Activated naive CD4-positive, alpha-beta T cell (primary cell): ENCODE data around the gene RPL3.
"Not testable (repeated sequence)": the region's sequence is repeated elsewhere in the genome, so short reads cannot be mapped to it uniquely, and the experiment has no call there.

Experiments used
- DNase-seq, 4 experiments: peaks; one replicate each; lab custom pipeline; 2025; lab: John Stamatoyannopoulos, UW

The RPL3 gene

GRCh38 chr22:39319284-39320022, at the start of gene RPL3:
RPL3 (minus strand) TSS chr22:39319623; CDS start chr22:39319597, 26 bp downstream.
- DNase-seq: peak; percentile 97 to 98 (median 98)

GRCh38 chr22:39369186-39369585, 49.8 kb upstream of the RPL3 start:
- no peak for DNase-seq

- DNase-seq: no peak
Observed at GRCh38 chr22:39368461-39368911, 49.1 kb upstream of the RPL3 start.

DNA sequence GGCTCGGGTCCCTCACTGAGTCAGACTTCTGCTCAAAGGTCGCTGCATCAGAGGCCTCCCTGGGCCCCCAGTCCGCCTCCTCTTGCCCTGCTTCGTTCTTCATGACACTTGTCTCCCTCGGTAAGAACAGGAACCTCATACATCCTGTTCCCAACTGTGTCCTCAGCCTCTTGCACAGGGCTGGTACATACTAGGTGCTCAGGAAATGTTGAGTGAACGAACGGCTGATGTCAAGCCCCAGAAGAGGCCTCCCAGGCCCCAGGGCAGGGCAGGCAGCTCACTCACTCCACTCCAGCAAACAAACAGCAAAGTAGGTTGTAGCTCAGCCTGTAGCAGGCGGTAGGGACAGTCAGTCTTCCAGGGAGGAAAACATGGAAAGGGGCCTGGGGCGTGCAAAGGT, 47.6 kb upstream of the RPL3 start:
- no peak for DNase-seq

DNA sequence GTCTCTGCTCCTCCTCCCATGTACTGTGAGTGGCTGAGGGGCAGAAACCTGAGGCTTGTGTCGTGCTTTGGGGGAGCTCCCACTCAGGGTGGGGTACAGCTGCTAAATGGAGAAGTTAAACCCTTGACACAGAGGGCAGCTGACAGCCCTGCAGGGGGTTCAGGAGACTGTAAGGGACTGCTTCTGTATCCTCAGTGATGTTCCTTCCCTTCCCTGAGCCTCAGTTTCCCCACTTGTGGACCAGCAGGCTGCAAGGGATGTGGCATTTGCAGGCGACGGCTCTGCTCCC, 46.0 kb upstream of the RPL3 start:
- no peak for DNase-seq

- no peak for DNase-seq
Observed at GRCh38 chr22:39364714-39365491, 45.5 kb upstream of the RPL3 start.

DNA sequence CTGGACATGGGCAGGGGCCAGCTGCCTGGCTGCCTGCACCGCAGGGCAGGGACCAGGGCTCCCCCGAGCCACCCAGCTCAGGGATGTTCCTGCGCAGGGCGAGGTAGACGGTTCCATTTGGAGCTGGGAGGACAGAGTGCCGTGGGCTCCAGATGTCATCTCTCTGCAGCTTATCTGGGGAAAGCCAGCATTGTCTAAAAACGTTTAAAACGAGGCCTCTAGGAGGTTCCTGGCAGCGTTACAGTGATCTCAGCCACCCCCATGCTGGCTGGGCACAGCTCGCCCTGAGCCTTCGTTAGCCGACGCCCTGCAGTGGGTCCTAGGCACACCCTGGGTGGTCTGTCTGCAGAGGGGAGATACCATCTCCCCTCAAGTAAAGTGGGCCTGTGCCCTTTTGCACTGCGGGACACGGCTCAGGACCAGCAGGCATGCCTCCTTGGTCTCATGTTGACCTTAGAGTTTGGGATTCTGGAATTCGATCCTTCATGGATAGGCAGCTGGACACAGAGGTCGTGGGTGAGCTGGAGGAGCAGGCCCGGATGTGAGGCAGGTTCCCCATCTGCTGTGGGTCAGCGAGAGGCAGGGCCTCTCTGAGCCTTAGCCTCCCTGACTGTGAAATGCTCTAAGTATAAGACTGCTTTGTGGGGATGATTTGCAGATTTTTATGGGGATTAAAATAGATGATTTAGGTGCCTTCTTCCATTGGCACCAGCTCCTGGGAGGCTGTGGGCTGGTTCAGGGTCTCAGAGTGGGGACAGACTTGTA, 44.5 kb upstream of the RPL3 start:
- DNase-seq: no peak

DNA sequence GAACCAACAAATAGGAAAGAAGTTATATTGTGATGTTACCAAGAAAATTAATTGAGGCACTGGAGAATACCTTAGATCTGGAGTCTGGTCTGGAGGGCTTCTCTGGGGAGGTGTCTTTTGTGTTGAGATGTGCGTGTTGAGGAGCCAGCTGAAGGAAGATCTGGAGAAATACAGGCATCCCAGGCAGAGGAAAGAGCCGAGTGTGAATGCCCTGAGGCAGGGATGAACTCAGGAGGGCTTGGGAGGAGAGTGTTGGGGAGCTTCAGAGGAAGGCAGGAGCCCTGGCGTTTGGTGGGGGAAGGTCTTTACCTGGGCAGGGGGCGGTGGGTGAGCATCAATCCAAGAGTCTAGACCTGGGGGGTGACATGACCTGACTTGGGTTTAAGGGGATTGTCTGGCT, 43.5 kb upstream of the RPL3 start:
- no peak for DNase-seq

DNA sequence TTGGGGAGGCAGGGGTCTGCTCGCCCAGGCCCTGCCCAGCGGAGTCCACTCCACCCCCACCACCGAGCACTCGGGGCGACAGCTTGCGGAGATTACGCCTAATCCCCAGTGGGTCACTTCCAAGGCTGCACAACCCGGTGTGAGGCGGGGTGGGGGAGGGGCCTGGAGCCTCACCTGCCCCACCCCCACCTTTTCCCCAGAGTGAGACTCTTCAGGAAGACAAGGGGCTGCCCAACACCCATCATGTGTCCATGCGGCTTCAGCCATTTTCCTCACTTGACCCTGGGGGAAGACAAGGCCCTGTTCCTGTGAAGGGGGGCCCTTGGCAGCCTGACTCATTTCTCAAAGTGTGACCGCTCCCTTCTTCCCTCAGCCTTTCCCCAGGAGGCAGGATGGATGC, 42.8 kb upstream of the RPL3 start:
- DNase-seq: no peak

DNA sequence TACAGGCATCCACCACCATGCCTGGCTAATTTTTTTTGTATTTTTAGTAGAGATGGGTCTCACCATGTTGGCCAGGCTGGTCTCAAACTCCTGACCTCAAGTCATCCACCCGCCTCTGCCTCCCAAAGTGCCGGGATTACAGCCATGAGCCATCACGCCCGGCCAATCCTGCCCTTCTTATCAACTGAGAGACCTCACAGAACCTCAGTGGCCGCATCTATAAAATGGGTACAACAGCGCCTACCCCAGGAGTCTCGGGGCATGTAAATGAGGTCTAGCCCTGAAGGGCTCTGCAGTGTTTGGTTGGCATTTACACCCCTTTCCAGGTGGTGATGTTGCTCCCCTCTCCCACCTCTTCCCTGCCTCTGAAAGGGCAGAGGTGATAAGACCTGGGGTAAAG, 42.1 kb upstream of the RPL3 start:
- DNase-seq: no peak

DNA sequence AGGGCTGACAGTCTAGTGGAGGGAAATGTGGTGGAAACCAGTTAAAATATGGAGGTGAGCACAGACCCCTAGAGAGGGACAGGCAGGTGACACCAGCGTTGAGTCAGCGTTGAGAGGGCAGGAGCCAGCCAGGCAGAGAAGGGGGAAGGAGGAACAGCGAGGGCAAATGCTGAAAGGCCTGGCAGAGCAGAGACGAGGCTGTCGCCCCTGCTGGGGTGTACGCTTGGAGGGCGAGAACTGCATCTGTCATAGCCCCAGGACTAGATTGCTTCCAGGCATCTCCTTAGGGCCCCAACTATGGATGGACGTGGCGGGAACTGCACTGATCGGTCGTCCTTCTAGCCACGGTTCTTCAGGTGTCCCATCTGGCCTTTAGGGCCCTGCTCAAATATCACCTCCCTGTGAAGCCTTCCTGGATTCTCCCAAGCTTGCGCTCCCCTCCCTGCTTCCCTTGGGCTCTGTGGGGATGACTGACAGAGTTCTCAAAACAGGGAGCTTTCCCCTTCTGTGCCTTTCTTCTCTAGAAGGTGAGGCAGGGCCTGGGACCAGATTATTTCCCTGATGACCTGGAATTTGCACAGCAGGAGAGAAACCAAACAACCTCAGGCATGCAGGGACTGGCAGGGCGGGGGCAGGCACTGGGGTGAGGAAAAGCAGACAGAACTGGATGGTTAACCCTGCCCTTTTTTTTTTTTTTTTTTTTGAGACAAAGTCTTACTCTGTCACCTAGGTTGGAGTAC, 41.4 kb upstream of the RPL3 start:
- no peak for DNase-seq

DNA sequence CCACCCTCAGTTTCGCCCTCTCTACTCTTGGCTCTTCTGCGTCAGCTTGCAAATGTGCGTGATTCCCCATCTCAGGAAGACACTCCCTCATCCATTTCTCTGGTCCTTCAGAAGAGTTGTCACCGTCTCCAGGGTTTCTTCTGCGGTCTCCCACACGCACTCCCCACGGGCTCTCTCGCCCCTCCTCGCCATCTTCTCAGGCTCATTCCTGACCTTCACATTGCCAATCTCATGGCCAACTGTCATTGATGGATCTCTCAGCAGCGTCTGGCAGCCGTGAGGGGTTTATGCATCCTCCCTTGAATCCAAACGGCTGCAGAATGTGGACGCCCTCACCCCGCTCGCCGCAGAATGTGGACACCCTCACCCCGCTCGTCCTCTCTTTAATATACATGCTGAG, 40.8 kb upstream of the RPL3 start:
- no peak for DNase-seq

DNA sequence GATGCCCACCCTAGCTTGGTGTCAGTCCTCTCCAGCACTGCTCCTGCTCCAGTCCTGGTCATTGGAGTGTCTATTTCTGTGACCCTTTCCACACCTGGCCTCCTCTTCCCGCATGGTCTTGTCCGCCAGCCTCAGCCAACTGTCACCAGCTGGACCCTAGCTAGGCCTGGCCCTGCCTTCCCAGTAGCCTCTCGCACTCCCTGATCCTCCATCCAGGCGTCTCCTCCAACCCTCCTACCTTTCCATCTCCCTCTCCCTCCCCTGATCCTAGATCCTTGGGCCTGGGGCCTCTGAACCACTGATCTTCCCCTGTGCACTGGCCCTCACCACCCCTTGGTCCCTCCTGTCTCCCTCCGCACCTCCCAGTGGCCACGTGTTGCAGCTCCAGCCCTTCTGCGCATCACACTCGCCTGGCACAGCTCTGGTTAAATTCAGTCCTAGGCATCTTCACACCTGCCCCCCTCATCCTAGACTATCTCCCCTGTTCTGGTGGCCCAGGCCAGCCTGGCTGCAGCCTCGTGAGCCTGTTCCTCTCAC, 40.3 kb upstream of the RPL3 start:
- DNase-seq: no peak

DNA sequence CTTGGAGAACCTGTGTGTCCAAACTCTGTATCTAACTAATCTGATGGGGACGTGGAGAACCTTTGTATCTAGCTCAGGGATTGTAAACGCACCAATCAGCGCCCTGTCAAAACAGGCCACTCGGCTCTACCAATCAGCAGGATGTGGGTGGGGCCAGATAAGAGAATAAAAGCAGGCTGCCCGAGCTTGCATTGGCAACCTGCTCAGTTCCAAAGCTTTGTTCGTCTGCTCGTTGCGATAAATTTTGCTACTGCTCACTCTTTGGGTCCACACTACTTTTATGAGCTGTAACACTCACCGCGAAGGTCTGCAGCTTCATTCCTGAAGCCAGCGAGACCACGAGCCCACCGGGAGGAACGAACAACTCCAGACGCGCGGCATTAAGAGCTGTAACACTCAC, 38.8 kb upstream of the RPL3 start:
- DNase-seq: not testable (repeated sequence)

GRCh38 chr22:39357110-39358108, 38.0 kb upstream of the RPL3 start:
- DNase-seq: not testable (repeated sequence)

DNA sequence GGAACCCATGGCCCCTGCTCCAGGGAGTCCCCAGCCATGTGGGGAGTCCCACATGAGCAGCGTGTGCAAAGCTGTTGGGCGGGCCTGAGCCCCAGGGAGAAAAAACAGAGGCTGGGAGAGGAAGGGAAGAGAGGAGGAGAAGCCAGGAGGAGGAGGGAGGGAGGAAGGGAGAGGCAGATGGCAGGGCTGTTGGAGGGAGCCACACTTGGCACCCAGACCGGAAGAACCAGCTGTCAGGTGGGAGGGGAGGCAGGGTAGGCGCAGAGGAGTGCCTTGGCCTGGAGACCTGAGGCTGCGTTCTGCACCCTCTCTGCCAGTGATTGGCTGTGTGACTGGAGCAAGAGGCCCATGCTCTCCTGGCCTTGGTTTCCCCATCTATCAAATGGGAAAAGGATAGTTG, 37.0 kb upstream of the RPL3 start:
- no peak for DNase-seq

GRCh38 chr22:39355805-39356204, 36.4 kb upstream of the RPL3 start:
- not testable (repeated sequence) for DNase-seq

- DNase-seq: no peak
Observed at GRCh38 chr22:39355080-39355479, 35.7 kb upstream of the RPL3 start.

DNA sequence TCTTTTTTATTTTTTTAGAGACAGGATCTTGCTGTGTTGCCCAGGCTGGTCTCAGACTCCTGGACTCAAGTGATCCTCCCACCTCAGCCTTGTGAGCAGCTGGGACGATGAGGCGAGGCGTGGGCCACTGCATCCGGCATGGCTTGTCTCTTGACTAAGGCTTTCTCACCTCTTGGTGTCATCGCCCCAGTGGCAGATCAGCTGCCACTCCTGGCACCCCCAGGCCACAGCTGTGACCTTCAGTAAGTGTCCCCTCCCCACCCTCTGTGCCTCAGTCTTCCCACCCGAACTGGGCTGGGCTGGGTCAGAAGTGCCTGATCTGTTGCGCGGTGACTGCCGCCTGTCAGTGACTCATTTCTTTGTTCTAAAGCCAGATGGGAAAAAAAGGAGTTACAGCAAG, 33.9 kb upstream of the RPL3 start:
- no peak for DNase-seq

GRCh38 chr22:39352306-39352891, 33.0 kb upstream of the RPL3 start:
- DNase-seq: no peak
